Stimulated activated CD4-positive, alpha-beta T cell treated with anti-CD3 and anti-CD28 coated beads, TNF-alpha, amount 100 ng/mL, for 4 hours (primary cell): ENCODE measurements around the gene LRG1.
"Not testable (repeated sequence)": the region's sequence is repeated elsewhere in the genome, so short reads cannot be mapped to it uniquely, and the experiment has no call there.

ENCODE experiments used
- DNase-seq, 3 experiments: peaks; one replicate each; pipeline ENCODE4 v3.0.0-alpha.2; 2020; ENCODE audit warnings: low read depth in 3 of 3

The LRG1 gene

DNA sequence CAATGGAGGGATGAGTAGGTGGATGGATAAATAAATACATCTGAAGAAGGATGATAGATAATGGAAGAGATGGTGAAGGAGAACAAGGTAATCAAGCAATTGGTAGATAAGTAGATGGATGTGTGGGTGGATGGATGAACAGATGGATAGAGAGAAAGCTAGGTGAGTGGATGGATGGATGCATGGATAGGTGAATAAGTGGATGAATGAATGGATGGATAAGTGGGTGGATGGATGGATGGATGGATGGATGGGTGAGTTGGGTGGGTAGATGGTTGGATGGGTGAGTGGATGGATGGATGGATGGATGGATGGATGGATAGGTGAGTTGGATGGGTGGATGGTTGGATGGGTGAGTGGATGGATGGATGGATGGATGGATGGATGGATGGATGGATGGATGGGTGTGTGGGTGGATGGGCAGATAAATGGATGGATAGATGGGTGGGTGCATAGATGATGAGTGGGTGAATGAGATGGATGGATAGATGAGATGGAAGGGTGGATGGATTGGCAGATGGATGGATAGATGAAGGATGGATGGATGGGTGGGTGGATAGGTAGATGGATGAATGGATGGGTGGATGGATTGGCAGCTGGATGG is 13.4 kb upstream of the LRG1 start:
- no peak for DNase-seq

- DNase-seq: no peak
Measured at GRCh38 chr19:4552525-4552819, 12.6 kb upstream of the LRG1 start.

- no peak for DNase-seq
Measured at GRCh38 chr19:4550479-4551050, 10.7 kb upstream of the LRG1 start.

DNA sequence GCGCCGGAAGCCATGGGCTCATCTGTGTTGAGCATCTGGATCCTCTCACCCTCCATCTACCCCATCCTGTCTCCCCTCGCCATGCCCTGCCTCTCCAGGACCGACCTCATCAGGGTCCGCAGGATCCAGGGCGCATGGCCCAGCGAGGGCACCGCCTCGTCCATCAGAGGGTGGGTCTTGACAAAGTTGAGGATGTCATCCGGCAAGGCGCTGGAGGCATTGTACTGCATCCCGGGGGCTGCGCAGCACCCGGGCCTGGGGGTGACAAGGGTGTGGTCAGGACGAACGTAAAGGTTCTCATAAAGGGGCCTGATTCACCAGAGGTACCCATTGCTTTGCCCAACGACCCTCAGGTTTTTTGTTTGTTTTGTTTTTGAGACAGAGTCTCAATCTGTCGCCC is 10.2 kb upstream of the LRG1 start:
- DNase-seq: no peak

DNA sequence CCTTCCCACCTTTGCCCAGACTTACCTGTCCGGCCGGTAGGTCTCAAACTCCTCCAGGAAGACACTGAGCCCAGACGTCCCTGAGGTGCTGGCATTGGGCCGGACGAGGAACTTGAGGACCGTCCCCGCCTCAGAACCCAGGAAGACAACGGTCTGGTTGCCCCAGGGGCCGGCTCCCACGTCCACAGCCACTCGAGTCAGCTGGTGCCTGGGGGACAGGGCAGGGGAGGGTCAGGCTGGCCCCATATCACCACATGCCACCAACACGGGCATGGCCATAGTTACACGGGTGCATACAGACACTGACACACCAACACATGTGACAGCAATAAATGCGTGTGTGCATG is 8.4 kb upstream of the LRG1 start:
- DNase-seq: no peak

GRCh38 chr19:4547303-4548237 is 7.7 kb upstream of the LRG1 start:
- DNase-seq: no peak

GRCh38 chr19:4543842-4544647 is 4.2 kb upstream of the LRG1 start:
- DNase-seq: no peak

DNA sequence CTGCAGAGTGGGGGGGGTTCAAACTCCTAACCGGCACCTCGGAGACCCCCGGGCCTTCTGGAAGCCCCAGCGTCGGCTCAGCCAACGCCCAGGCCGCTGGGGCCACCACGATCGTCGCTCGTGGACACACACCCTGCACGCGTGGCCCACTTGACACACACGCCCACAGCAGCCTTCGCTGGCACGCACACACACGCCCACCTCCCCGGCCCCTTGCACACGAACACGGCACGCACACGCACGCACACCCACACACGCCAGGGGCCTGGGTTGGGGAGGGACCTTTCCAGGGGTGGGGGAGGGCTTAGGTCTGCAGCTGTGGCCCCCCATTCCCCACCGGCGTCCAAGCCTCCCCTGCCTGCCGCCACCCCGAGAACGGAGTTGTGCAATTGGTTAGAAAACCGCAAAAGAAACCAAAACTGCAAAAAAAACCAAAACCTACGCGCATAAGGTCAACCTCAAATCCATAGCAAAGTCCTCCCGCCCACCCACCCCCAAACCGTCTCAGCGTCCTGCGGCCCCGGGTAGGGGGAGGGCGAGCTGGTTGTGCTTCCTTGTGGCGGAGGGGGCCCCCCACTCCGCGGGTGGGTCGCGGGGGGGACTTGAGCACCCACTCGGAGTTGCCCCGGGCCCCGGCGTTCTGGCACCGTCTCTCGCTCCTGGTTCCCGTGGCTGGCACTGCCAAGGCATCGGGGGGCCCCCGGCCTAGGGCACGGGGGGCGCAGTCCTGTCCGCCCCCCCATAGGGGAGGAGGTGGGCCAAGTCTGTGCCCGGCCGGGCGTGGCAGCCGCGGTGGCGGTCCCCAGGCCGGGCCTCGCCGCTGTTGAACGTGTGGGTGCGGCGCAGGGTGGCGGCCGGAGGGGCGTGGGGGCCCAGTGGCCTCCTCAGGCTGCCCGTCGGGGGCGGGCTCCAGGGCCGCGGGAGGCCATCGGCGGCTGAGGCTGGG is 3.3 kb upstream of the LRG1 start:
- no peak for DNase-seq

DNA sequence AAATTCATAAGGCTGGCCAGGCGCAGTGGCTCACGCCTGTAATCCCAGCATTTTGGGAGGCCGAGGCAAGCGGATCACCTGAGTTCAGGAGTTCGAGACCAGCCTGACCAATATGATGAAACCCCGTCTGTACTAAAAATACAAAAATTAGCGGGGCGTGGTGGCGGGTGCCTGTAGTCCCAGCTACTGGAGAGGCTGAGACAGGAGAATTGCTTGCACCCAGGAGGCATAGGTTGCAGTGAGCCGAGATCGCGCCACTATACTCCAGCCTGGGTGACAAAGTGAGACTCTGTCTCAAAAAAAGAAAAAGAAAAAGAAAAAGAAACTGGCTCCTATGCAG is 1.9 kb upstream of the LRG1 start:
- DNase-seq: not testable (repeated sequence)

GRCh38 chr19:4541114-4541805 is 1.4 kb upstream of the LRG1 start:
- no peak for DNase-seq

- no peak for DNase-seq
Measured at GRCh38 chr19:4539169-4539692, 605 bp downstream of the LRG1 start.

DNA sequence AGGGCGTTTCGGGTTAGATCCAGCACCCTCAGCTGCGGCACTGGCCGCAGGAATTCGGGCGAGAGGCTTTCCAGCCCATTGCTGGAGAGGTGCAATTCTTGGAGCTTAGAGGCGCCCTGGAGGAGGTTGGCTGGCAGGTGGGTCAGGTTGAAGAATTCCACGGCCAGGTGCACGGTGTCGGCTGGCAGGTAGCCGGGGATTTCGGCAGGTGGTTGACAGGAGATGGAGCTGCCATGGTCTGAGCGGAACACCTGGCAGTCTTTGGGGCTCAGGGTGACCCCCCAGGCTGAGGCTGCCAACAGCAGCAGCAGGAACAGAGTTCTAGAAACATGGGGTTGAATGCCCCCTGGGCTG is 1.3 kb downstream of the LRG1 start:
- DNase-seq: no peak

DNA sequence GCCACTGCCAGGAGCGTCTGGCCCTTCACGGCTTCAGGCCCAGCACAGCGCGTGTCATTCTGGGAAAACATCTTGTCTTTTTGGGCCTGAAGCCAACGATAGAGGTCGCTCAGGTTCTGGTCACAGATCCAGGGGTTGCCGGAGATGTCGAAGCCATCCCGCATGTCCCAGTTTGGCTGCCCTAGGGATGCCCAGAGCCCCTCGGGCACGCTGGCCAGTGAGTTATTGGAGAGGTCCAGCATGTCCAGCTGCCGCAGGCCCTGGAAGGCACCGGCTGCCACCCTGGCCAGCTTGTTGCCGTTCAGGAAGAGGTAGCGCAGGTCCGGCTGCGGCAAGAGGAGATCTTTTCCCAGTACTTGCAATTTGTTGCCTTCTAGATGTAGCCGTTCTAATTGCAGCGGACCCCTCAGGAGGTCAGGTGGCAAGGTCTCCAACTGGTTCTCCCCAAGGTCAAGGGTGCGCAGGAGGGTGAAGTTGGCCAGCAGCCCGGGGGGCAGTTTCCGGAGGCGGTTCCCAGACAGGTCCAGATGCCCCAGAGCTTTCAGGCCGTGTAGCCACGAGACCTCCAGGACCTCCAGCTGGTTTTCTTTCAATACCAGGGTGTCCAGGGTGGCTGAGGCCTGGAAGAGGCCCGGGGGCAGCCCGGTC is 1.8 kb downstream of the LRG1 start:
- no peak for DNase-seq

- DNase-seq: no peak
Measured at GRCh38 chr19:4536798-4537197, 3.0 kb downstream of the LRG1 start.

DNA sequence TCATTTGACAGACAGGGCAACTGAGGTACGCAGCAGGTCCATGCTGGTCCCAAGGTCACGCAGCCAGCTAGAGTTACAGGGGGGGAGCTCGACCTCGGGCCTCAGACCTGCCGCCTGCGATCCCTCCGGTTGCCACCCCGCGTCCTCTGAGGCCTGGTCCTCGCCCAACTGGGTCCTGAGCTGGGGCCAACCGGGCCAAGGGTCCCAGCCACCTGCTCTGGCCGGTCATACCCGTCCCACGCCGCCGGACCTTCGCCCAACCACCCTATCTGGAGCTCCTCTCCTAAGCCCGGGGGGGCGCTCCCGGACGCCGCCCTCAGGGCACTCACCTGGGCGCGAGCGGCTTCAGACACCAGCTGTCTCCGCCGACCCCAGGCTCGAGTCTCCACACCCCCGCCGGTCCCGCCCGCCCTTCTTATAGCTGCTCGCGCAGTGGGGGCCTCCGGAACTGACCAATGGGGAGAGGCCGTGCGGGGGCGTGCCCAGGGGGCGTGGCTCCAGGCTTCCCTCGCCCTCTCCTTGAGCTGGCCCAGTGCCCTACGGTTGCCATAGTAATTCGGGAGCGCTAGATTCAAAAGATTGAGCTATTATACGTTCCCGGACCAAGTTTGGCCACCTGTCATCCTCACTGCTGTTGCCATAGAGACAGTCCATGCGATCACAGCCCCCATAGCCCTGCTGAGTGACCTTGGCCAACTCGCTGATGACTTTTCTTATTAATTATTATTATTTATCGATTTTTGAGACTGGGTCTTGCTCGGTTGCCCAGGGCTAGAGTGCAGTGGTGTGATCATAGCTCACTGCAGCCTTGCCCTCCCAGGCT is 4.8 kb downstream of the LRG1 start, which contains the start of gene PLIN5:
Gene PLIN5 (minus strand): TSS at position 389 of the 823 bp plus-strand sequence. CDS start 1,150 bp downstream, outside the sequence.
- DNase-seq: no peak

GRCh38 chr19:4533835-4534424 is 5.9 kb downstream of the LRG1 start:
- DNase-seq: no peak

DNA sequence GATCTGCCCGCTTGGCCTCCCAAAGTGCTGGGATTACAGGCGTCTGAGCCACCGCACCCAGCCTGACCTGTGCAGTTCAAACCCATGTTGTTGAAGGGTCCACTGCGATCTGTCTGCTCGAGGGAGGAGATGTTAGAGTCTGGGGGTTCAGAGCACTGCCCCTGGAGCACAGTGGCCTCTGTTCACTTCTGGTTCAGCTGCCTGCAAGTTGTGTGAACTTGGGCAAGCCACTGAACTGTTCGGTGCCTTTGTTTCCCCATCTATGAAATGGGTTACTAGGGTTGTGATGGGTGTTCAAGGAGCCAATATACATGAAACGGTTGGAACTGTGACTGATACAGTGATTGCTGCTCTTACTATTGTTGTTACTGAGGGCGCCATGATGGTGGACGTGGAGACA is 6.5 kb downstream of the LRG1 start:
- no peak for DNase-seq

DNA sequence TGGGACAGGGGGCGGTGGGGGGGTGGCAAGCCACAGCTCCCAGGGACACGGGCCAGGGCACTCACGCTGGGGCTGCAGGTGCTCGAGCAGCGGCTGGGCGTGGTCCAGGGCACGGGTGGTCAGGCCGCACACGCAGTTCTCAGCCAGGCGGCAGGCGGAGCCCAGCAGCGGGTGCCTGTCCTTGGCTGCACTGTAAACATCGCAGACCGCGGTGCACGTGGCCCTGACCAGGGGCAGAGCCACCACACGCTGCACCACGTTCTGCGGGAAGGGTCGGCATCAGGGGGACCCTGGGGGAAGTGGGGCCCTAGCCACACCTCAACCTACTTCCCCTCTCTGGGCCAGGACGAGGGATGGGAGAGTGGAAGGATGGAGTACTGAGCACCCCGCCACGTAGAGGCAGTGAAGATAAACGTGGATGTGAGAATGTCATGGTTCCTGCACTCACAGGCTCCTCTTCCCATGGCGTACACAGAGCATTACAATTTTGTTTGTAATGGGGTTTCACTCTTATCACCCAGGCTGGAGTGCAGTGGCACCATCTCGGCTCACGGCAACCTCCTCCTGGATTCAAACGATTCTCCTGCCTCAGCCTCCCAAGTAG is 8.2 kb downstream of the LRG1 start:
- no peak for DNase-seq
